Keratinocyte (primary cell): ENCODE measurements around the gene OXT.

ENCODE experiments used
- CTCF ChIP-seq, 3 experiments: IDR thresholded peaks in 1 of 3; conservative IDR thresholded peaks in 1 of 3; optimal IDR thresholded peaks in 1 of 3; 2 replicates in 2 of 3; 3 replicates in 1 of 3; pipeline versions ENCODE3 to v1.5.1; 2011; ENCODE audit warnings: low read length in 3 of 3, mild to moderate bottlenecking in 3 of 3, moderate library complexity in 2 of 3, control low read depth in 1 of 3, inconsistent platforms in 1 of 3; ENCODE audit not compliant: insufficient read depth in 2 of 3; ENCODE audit errors: extremely low read depth in 1 of 3
- EZH2 ChIP-seq: IDR thresholded peaks from one replicate; pipeline ENCODE4 v1.6.1; 2012; ENCODE audit warnings: inconsistent platforms, mild to moderate bottlenecking, low read length, moderate library complexity

- TF ChIP-seq CTCF (optimal IDR thresholded peaks at IDR 0.05 in 1 of 3, IDR thresholded peaks at IDR 0.05 in 1 of 3, conservative IDR thresholded peaks at IDR 0.05 in 1 of 3; ENCODE audit: extremely low read depth in 1 of 3, insufficient read depth in 2 of 3, low read length in 3 of 3) (no peak), EZH2 (no peak)
Observed at GRCh38 chr20:3111507-3111906, 40.1 kb downstream of the OXT start.
